NCI-H1930 (cell line): Measurements from ENCODE around the gene POMT1.
A peak's percentile ranks its signal among the peaks of the same experiment; 100 is the strongest.
"Not testable (repeated sequence)": the region's sequence is repeated elsewhere in the genome, so short reads cannot be mapped to it uniquely, and the experiment has no call there.

Experiments
- DNase-seq, 2 experiments: peaks; one replicate each; lab custom pipeline; 2025; lab: John Stamatoyannopoulos, UW

The POMT1 gene

DNA sequence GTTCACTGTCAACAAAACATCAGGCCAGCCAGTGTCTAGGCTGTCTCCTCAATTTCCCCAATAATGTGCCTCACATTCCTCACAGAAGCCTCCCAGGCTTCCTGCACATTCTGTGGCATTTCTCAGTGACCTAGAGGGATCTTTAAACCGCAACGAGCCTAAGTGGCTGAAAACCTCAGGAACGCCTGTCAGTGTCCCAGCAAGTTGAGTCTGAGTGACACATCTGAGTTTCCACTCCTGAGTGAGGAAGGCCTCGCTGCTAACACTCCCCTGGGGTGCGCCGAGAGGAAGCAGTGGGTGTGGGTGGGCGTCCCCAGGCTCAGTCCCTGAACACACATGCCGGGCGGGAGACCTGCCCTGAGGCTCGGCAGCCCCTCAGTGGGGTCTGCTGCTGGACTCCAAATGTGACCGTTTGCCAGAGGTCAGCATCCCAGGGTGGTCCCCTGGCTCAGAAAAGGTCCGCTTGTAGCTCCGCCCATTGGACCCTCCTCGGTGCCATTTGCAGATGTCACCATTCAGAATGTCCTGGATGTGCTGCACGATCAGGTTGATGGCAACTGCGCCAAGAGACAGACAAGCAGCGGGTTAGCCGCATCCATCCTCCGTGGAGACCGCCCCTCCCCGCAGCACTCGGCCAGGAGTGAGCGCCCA, 22.1 kb downstream of the POMT1 start:
- DNase-seq: no peak

DNA sequence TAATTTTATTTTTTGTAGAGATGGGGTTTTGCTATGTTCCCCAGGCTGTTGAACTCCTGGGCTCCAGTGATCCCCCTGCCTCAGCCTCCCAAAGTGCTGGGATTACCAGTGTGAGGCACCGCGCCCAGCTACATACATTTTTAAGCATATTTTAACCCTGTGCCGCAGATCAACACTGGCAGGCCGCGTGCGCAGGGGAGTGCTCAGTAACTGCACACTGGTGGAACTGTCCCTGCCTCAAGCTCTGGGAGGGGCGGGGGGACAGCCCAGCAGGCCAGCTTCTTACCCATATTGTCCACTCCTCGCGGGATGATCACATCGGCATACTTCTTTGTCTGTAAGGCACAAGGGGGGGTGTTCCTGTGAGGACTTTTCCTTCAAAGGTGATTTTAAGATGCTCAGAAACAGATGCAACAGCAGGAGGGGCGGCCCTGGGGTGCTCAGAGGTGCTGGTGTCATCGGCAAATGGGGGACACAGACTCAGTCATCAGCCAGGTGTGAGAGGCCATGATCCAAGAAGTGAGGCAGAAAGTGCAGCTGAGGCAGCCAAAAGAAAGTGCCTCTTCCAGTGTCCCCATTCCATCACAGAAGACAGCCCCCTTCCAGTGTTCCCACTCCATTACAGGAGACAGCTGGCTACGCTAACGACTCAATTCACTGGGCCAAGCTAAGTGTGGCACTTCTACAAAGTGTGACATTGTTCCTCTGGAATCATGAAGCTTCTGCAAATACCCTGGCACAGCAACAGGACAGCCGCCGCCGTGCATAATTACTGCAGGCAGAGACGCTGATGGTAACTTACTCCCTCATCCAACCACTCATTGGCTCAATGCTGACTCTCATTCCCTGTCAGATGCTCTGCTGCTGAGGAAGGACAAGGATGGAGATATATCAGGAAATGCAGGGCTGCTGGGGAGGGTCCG, 23.2 kb downstream of the POMT1 start:
- DNase-seq: no peak

DNA sequence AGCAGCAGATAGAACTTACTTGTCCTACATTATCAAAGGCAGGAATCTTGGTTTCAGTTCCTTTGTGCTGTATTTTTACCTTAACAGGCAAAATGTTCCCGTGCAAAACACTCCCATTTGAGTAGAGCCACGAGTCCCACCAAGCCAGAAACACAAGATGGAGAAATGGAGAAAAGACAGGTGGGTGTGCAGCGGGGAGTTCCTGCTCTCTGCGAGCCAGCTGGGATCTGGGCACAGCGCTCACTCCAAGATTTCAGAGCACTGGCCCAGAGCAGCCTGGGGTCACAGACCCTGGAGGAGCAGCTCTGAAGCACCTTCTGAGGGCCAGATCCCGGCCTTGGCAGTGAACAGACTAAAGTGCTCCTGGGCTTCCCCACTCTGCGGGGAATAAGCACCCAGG, 25.5 kb downstream of the POMT1 start:
- DNase-seq: no peak

DNA sequence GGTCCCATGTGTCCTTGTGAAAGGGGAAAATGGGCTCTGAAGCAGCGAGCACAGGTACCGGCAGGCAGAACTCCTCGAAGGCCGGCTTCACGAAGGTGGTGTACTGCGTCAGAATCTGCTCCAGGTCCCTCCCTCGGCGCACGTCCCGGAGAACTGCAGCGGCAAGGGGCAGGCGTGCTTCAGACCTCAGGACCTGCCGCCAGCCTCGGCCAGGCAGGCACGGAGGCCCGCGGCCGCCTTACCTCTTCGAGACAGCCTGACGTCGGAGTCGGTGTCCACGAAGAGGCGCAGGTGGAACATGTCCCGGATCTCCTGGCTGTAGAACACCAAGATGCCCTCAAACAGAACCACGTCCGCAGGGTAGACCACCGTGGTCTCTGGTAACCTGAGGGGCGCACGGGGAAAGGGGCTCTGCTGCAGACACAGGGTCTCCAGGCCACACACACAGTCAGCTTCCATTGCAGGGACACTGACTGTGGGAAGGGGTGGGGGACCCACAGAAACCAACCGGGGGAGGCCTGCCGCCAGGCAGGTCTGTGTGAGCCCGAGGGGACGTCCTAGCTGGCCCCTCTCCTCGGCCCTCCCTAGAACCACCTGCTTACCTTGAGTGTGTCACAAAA, 26.3 kb downstream of the POMT1 start:
- DNase-seq: no peak

DNA sequence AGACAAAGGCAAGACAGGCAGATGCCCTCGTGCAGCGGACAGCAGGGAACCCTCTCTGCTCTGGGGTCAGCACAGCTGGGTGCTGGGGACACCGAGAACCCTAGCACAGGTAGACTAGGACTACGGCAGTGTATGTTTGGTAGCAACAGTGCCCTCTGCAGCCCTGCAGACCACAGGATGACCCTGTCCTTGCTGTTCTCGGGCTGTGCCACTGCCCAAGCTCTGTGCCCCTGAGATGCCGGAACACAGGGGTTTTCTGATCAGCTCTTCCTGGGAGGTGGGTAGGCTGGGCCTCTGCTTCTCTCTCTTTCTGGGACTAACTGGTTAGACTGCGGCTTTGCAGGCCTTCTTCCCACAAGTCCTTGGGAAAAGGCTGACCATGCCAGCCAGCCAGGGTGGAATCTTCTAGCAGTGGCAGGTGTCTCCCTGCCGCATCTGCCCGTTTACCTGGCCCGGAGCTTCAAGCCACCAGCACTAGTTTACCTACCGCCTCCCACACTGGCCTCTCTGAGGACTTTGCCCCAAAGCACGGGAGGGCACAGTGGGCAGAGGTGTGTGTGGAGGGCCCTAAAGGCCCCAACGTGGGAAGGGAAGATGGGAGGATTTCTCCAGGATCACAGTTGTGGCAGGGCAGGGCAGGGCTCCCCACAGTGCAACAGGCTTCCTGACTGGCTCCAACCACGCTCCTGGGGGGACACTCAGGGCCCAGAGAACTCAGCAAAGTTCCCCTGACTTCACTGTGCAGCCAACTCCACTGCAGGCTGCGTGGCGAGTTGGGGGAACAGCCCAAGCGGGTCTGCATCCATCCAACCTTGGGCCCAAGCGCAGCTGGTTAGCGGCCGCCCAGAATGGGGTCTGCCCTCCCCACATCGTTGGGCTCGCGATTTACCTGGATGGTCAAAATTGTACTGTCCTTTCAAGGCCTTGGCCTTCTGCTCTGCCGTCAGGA, 27.2 kb downstream of the POMT1 start:
- DNase-seq: no peak

DNA sequence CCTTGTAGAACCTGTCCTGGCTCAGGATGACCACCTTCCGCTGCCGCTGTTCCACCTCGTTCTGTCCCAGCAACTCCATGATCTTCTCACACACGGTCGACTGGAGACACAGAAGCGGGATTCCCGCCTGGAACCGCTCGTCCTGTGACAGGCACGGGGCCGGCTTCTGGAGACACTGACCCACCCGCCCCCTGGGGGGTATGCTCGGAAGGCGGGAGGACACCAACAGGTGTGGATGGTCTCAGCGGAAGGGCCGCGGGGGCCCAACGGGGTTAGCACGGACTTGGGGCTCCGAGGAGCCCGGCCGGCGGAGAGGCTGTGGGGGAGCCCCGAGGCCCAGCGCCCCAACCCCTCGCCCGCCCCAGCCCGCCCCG, 27.8 kb downstream of the POMT1 start:
- peak in 1 of 2 experiments; percentile 24 for DNase-seq

DNA sequence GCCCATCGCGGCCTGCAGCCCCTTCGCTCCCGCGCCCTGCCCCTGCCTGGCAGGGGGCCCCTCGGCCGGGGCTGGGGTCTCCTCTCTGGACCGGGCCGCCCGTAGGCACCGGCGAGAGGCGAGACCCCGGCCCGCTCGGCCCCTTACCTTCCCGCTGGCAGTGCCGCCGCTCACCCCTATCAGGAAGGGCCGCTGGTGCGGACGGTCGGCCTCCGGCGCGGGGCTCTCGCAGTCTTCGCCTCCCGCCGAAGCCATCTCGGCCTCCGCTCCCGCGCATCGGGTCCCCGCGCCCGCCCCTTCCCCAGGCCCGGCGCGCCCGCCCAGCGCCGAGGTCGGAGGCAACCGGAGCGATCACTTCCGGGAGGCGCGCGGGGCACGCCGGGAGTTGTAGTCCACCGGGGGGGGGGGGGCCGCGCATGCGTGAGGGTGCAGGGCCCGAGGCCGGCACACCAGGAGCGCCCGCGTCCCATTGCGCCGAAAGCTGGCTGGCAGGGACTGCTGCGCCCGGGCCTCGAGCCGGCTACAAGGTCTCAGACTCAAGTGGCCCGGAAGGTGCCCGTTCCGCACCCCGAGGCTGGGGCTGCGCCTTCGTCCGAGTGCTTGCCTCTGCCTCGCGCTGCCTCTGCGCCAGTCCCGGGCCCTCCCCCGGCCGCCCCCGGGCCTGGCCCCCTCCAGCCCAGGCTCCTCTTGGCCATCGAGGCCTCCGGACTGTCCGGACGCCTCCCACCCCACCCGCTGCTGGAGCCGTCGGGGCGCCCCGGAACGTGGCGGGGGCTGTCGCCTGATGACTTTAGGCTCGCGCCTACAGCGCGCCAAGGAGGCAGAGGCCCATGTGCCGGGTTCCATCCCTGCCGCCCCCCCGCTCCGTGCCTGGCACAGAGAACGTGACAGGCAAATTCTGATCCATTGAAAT, 28.5 kb downstream of the POMT1 start, which contains the start of gene UCK1:
Gene UCK1, minus strand, starts transcription at position 344 of the 913 bp plus-strand sequence. Its CDS starts 89 bp downstream, at position 255.
- peak; percentile 69 to 84 for DNase-seq

DNA sequence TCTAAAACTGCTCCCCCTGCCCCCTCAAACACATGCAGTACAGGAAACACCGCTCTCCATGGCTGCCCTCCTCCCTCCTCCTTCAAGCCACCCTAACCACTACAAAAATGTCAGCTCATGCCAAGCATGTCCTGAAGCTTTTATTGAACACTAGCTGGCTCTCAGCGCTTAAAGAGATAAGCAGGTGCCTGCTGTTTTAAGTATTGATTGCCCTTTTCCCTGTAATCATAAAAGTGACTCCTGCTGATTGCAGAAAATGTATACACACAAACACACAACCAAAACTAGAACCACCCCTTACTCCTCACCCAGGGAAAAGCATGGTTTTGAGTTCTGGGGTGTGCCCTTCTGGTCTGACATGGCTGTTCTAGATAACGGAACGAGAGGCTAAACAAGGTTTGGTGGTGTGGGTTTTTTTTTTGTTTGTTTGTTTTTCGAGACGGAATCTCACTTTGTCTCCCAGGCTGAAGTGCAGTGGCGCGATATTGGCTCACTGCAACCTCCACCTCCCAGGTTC, 32.1 kb downstream of the POMT1 start:
- DNase-seq: no peak

DNA sequence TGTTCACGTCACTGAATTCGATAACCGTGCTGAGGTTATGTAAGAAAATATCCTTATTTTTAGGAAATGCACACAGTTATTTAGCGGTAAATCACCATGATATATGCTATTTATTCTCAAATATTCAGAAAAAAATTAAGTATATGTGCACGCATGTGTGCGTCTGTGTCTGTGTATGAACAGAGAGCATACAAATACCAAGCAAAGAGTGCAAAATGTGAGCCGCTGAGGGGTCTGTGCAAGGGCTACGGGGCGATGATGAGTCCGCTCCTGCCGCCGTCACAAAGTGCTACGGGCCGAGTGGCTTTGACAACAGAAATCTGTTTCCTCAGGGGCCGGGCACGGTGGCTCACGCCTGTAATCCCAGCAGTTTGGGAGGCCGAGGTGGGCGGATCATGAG, 35.2 kb downstream of the POMT1 start:
- no peak for DNase-seq

DNA sequence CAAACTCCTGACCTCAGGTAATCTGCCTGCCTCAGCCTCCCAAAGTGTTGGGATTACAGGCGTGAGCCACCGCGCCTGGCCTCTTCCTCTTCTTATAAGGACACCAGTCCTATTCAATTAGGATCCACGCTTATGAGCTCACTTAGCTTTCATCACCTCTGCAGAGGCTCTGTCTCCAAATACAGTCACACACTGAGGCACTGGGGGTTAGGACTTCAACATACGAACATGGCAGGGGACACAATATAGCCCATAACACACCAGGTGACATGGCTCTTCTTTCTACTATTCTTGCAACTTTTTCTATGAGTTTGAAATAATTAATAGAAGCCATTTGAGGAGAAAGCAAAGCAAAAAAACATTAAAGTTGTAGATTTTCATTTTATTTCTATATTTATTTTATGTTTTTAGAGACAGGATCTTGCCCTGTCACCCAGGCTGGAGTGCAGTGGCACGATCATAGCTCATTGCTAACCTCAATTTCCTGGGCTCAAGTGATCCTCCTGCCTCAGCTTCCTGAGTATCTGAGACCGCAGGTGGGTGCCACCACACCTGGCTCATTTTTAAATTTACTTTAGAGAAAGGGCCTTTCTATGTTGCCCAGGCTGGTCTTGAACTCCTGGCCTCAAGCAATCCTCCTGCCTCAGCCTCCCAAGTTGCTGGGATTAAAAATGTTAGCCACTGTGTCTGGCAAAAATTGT, 36.7 kb downstream of the POMT1 start:
- DNase-seq: no peak

DNA sequence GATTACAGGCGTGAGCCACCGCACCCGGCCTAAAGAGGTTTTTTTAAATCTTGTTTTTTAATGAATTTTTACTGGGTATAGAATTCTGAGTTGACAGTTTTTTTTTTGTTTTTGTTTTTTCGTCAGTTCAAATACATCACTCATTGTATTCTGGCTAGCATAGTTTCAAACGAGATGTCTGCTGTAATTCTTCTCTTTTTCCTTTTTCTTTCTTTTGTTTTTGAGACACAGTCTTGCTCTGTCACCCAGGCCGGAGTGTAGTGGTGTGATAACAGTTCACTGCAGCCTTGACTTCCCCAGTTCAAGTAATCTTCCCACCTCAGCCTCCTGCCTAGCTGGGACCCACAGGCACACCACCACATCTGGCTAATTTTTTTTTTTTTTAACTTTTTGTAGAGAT, 40.4 kb downstream of the POMT1 start:
- no peak for DNase-seq

DNA sequence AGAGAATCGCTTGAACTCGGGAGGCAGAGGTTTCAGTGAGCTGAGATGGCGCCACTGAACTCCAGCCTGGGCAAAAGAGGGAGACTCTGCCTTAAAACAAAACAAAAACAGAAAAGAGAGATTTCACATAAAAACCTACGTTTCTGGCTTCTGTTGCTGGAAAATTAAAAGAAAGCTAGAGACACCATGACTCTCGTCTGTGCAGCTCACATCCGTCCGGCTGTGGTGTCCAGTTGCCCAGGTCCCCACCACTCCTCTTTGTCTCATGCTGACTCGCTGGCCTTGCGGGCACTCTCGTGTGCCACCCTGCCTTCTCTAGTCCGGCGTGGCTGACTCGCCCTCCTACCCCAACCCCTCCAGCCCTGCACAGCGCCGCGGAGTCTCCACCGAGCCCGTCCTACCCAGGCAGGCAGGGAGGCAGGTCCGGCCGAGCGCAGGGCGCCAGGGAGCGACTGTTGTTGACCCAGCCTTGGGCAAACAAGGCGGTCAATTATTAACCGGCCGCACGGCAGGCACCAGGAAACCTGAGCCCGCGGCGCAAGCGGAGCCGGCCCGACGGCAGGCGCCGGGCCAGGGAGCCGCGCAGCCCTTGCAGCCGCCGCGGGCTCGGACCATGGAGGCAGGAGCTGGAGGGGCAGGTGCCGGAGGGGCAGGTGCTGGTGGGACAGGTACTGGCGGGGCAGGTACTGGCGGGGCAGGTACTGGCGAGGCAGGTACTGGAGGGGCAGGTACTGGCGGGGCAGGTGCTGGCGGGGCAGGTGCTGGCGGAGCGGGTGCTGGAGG, 42.5 kb downstream of the POMT1 start, which contains the start of gene PRRT1B:
Gene PRRT1B, plus strand, starts transcription at position 521 of the 783 bp plus-strand sequence. Its CDS starts 93 bp downstream, at position 614.
- peak; percentile 24 to 54 for DNase-seq

DNA sequence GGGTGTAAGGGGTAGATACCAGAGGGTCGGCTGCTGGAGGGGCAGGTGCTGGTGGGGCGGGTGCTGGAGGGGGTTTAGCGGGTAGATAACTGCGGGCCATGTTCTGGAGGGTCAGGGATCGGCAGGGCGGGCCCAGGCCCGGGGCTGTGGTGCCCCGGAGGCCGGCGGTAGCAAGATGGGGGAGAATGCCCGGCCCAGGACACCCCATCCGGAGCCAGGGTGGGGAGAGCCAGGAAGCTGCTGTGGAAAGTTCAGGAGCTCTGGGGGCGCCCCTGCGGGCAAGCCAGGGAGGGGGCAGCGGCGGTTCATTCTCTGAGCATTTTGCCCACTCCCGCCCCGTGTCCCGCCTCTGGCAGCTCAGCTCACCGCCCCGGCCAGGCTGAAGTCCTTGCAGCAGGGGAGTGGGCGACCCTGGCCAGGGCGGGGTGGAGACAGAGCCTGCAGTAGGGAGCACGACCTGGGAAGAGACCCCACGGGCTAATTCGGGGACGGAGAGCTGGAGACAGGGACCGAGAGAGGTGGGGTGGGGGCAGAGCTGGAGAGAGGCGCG, 43.1 kb downstream of the POMT1 start:
- no peak for DNase-seq

DNA sequence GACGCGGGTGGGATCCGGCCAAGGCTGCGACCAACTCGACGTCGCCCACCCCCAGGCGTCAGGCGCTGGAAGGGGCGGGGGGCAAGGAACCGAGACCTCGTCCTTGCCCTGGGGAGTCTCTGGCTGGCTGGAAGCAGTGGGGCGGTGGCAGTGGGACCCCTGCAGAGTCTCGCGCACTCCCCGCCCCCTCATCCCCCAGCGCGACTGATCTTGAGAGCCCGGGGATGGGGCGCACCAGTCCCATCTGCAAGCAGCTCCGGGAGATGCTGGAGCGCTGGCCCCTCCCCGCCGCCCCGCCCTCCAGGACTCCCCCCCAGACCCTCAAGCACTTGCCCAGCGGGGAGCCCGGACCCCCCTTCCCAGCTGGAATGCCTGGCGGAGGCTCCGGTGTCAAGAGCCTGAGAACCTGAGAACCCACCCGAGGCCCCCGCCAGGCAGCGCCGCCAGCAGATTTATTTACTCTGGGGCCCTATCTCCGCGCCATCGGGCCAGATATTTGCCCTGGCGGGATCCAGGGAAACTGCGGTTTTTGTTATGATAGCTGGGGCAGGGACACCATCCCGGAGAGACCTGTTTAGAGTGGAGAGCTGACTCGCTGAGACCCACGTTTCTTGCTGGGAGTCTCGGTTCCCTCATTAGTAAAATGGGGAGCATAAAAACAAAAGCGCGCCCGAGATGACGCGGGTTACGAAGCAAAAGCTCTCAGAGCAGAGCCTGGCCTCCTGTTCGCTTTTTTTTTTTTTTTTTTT, 43.8 kb downstream of the POMT1 start:
- DNase-seq: no peak

DNA sequence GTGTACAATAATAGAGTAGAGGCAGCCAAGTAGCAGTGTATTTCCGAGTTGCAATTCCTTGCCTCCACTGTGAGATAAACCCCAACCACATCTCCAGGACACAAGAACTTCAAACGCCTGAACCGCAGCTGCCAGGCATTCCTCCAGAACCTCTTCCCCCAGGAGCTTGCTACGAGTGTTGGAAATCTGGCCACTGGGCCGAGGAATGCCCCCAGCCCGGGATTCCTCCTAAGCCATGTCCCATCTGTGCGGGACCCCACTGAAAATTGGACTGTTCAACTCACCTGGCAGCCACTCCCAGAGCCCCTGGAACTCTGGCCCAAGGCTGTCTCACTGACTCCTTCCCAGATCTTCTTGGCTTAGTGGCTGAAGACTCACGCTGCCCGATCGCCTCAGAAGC, 46.5 kb downstream of the POMT1 start:
- DNase-seq: not testable (repeated sequence)

DNA sequence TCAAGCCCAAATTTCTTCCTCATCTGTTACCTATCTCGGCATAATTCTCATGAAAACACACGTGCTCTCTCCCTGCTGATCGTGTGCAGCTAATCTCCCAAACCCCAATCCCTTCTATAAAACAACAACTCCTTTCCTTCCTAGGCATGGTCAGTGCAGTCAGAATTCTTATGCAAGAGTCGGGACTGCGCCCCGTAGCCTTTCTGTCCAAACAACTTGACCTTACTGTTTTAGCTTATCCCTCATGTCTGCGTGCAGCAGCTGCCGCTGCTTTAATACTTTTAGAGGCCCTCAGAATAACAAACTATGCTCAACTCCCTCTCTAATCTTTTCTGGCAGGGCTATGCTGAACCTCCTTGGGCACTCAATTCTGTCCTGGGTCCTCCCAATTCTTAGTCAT, 47.7 kb downstream of the POMT1 start:
- not testable (repeated sequence) for DNase-seq

DNA sequence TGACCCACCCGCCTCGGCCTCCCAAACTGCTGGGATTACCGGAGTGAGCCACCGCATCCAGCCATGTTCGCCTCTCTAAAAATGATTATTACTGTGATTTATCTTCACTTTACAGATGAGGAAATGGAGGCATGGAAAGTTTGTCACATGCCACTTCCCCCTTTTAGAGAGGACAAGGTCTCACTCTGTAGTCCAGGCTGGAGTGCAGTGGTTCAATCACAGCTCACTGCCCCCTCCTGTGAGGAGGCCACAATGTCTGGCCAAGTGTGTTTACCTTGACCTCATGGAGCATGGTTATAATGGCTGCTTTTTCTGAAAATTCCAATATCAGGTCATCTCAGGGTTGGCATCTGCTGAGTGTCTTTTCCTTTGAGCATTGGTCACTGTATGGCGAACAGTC, 49.3 kb downstream of the POMT1 start:
- DNase-seq: no peak
